Liver (tissue), 9 donors: Measurements from ENCODE around the gene KNG1. TPM values are rescaled to one million over a fixed set of nuclear protein-coding genes. Genes with fewer than 3 reads are reported as not detected.

ENCODE experiments used
- DNase-seq: peaks from one replicate; pipeline ENCODE4 v3.0.0-alpha.2; 2017; ENCODE audit warnings: low spot score
- H3K27ac ChIP-seq, 2 donors: one replicate each; pipeline ENCODE4 v1.7.0; 2013; ENCODE audit warnings: inconsistent platforms in 2 of 2, low read length in 2 of 2, control low read depth in 1 of 2, low read depth in 1 of 2, mild to moderate bottlenecking in 1 of 2
- H3K27me3 ChIP-seq, 4 donors: one replicate each; pipeline versions ENCODE4 v1.6.1 to v1.7.0; 2013; ENCODE audit warnings: low read length in 3 of 4, inconsistent platforms in 1 of 4, mild to moderate bottlenecking in 1 of 4, moderate library complexity in 1 of 4; ENCODE audit not compliant: control insufficient read depth in 4 of 4, insufficient read depth in 4 of 4
- H3K36me3 ChIP-seq, 4 donors: one replicate each; pipeline versions ENCODE4 v1.6.1 to v1.7.0; 2013; ENCODE audit warnings: low read length in 3 of 4, mild to moderate bottlenecking in 3 of 4, low read depth in 1 of 4, moderate library complexity in 1 of 4; ENCODE audit not compliant: control insufficient read depth in 4 of 4, insufficient read depth in 3 of 4
- H3K4me1 ChIP-seq, 4 donors: one replicate each; pipeline versions ENCODE4 v1.6.1 to v1.7.0; 2013; ENCODE audit warnings: low read length in 3 of 4, mild to moderate bottlenecking in 3 of 4, moderate library complexity in 1 of 4; ENCODE audit not compliant: control insufficient read depth in 4 of 4, insufficient read depth in 4 of 4
- H3K4me3 ChIP-seq, 3 donors: one replicate each; pipeline versions ENCODE4 v1.6.1 to v1.7.0; 2013; ENCODE audit warnings: low read length in 3 of 3, control low read depth in 1 of 3, low read depth in 1 of 3, mild to moderate bottlenecking in 1 of 3
- H3K9ac ChIP-seq, 2 donors: one replicate each; pipeline ENCODE4 v1.7.0; 2013; ENCODE audit warnings: low read length in 2 of 2, mild to moderate bottlenecking in 2 of 2, moderate library complexity in 2 of 2, control low read depth in 1 of 2, low read depth in 1 of 2
- H3K9me3 ChIP-seq, 4 donors: one replicate each; pipeline versions ENCODE4 v1.6.1 to v1.7.0; 2013; ENCODE audit warnings: low read length in 3 of 4; ENCODE audit not compliant: control insufficient read depth in 4 of 4
- ATF3 ChIP-seq: IDR thresholded peaks from 2 replicates; pipeline ENCODE4 v1.6.1; 2016; ENCODE audit warnings: antibody characterized with exemption
- CTCF ChIP-seq: fragments of 150-350 bp; IDR thresholded peaks from 2 replicates; pipeline ENCODE4 v1.5.1; 2017; ENCODE audit warnings: improper control_type of control experiment, low read depth, low read length; ENCODE audit not compliant: missing input control
- EGR1 ChIP-seq, 2 donors: IDR thresholded peaks; 2 replicates each; pipeline ENCODE4 v1.6.1; 2016 to 2018; ENCODE audit warnings: antibody characterized with exemption in 2 of 2, low read depth in 2 of 2
- FOXA1 ChIP-seq: IDR thresholded peaks from 2 replicates; pipeline ENCODE4 v1.6.1; 2016; ENCODE audit warnings: antibody characterized with exemption
- FOXA2 ChIP-seq: IDR thresholded peaks from 2 replicates; pipeline ENCODE4 v1.6.1; 2016; ENCODE audit warnings: antibody characterized with exemption
- GABPA ChIP-seq, 2 donors: IDR thresholded peaks in 1 of 2; conservative IDR thresholded peaks in 1 of 2; 2 replicates each; pipeline ENCODE4 v1.6.1; 2016; ENCODE audit warnings: antibody characterized with exemption in 2 of 2, mild to moderate bottlenecking in 1 of 2, moderate library complexity in 1 of 2
- HNF4A ChIP-seq, 2 donors: conservative IDR thresholded peaks; 2 replicates each; pipeline ENCODE4 v1.6.1; 2016; ENCODE audit warnings: antibody characterized with exemption in 2 of 2, mild to moderate bottlenecking in 2 of 2
- HNF4G ChIP-seq: IDR thresholded peaks from 2 replicates; pipeline ENCODE4 v1.6.1; 2016; ENCODE audit warnings: antibody characterized with exemption
- JUND ChIP-seq, 2 donors: IDR thresholded peaks; 2 replicates each; pipeline ENCODE4 v1.6.1; 2016; ENCODE audit warnings: antibody characterized with exemption in 2 of 2
- MAX ChIP-seq: IDR thresholded peaks from 2 replicates; pipeline ENCODE4 v1.6.1; 2016; ENCODE audit warnings: antibody characterized with exemption
- NR2F2 ChIP-seq: IDR thresholded peaks from 2 replicates; pipeline ENCODE4 v1.6.1; 2016; ENCODE audit warnings: antibody characterized with exemption
- RAD21 ChIP-seq, 2 donors: IDR thresholded peaks; 2 replicates each; pipeline ENCODE4 v1.6.1; 2016; ENCODE audit warnings: antibody characterized with exemption in 2 of 2, mild to moderate bottlenecking in 2 of 2
- REST ChIP-seq: IDR thresholded peaks from 2 replicates; pipeline ENCODE4 v1.6.1; 2016; ENCODE audit warnings: antibody characterized with exemption, mild to moderate bottlenecking
- RXRA ChIP-seq, 2 donors: IDR thresholded peaks; 2 replicates each; pipeline ENCODE4 v1.6.1; 2017 to 2018; ENCODE audit warnings: antibody characterized with exemption in 2 of 2, mild to moderate bottlenecking in 1 of 2
- SP1 ChIP-seq: IDR thresholded peaks from 2 replicates; pipeline ENCODE4 v1.6.1; 2018; ENCODE audit warnings: antibody characterized with exemption, mild to moderate bottlenecking
- TAF1 ChIP-seq: conservative IDR thresholded peaks from 2 replicates; pipeline ENCODE4 v1.6.1; 2016; ENCODE audit warnings: antibody characterized with exemption, mild to moderate bottlenecking
- YY1 ChIP-seq: IDR thresholded peaks from 2 replicates; pipeline ENCODE4 v1.6.1; 2016; ENCODE audit warnings: antibody characterized with exemption, mild to moderate bottlenecking
- ZBTB33 ChIP-seq: IDR thresholded peaks from 2 replicates; pipeline ENCODE4 v1.6.1; 2016; ENCODE audit warnings: antibody characterized with exemption
- WGBS: extraction: QIAGEN DNeasy Blood & Tissue Kit; methylation state at CpG from one replicate; pipeline ENCODE4 v1.1.7; 2013; 5-methylcytosine and 5-hydroxymethylcytosine counted together
- polyA plus RNA-seq, 2 donors: library from polyadenylated mRNA; stranded (reverse) in 1 of 2; unstranded in 1 of 2; fragments of 200-250 nt in 1 of 2; fragments of >200 nt in 1 of 2; fragmentation: Nextera tagmentation in 1 of 2; extraction: Ambion mirVana in 1 of 2; gene quantifications; one replicate each; pipeline versions ENCODE4 v1.2.1 to v1.2.3, GENCODE V29; 2013 to 2015
- total RNA-seq, 2 donors: library from RNA; depleted of rRNA; stranded (reverse); fragments of >200 nt; gene quantifications; one replicate each; pipeline ENCODE4 v1.2.3, GENCODE V29; 2014
- donor health status: healthy.
- donor health status: healthy.
- donor health status: healthy.
- donor health status: healthy.
- donor health status: healthy.

The KNG1 gene
- total and polyA plus RNA-seq, 4 donors, result 605 to 918 (median 716) TPM

- TF ChIP-seq EGR1 (IDR thresholded peaks at IDR 0.05; ENCODE audit: low read depth in 2 of 2) (no peak), REST (no peak), MAX (no peak), NR2F2 (no peak), HNF4G (no peak), ZBTB33 (no peak), RAD21 (IDR thresholded peaks at IDR 0.05) (no peak), SP1 (no peak), RXRA (IDR thresholded peaks at IDR 0.05) (no peak), JUND (IDR thresholded peaks at IDR 0.05) (no peak), CTCF (no peak), TAF1 (no peak), FOXA1 (no peak), YY1 (no peak), FOXA2 (no peak), GABPA (IDR thresholded peaks at IDR 0.05 in 1 of 2, conservative IDR thresholded peaks at IDR 0.05 in 1 of 2) (no peak), HNF4A (conservative IDR thresholded peaks at IDR 0.05) (no peak), ATF3 (no peak)
- H3K9me3 ChIP-seq, result no peaks in the 10 kb centered on the region
- no peak overlapping the region for H3K4me3 ChIP-seq
- no peaks in the 10 kb centered on the region for H3K27me3 ChIP-seq
- H3K36me3 ChIP-seq, result no peaks in the 10 kb centered on the region
- no peak for DNase-seq
- no peak overlapping the region for H3K27ac ChIP-seq
- H3K9ac ChIP-seq, result no peak overlapping the region
- WGBS, result over 99% methylated on average over 2 of the region's 2 CpGs
- H3K4me1 ChIP-seq, result peaks cover 0 to 3% (median 3%) of the 10 kb centered on the region in 4 donors
These were observed 33.2 kb downstream of the KNG1 start for GRCh38 chr3:186750316-186750715.

- H3K9me3 ChIP-seq, result no peaks in the 10 kb centered on the region
- H3K4me1 ChIP-seq, result peaks cover 0 to 2% (median 0%) of the 10 kb centered on the region in 4 donors
- no peaks in the 10 kb centered on the region for H3K36me3 ChIP-seq
- no peak for DNase-seq
- H3K4me3 ChIP-seq, result no peak overlapping the region
- no peak overlapping the region for H3K9ac ChIP-seq
- 83% methylated on average over 3 of the region's 3 CpGs for WGBS
- H3K27me3 ChIP-seq, result no peaks in the 10 kb centered on the region
- no peak overlapping the region for H3K27ac ChIP-seq
- TF ChIP-seq RXRA (IDR thresholded peaks at IDR 0.05) (no peak), TAF1 (no peak), HNF4A (conservative IDR thresholded peaks at IDR 0.05) (no peak), EGR1 (IDR thresholded peaks at IDR 0.05; ENCODE audit: low read depth in 2 of 2) (no peak), ZBTB33 (no peak), JUND (IDR thresholded peaks at IDR 0.05) (no peak), CTCF (no peak), MAX (no peak), SP1 (no peak), FOXA1 (no peak), ATF3 (no peak), YY1 (no peak), GABPA (IDR thresholded peaks at IDR 0.05 in 1 of 2, conservative IDR thresholded peaks at IDR 0.05 in 1 of 2) (no peak), FOXA2 (no peak), RAD21 (IDR thresholded peaks at IDR 0.05) (no peak), HNF4G (no peak), NR2F2 (no peak)
These were observed 34.3 kb downstream of the KNG1 start for GRCh38 chr3:186751480-186751879.
